Calu3 (cell line): ENCODE measurements around the gene UFL1. TPM values are rescaled to one million over a fixed set of nuclear protein-coding genes. Genes with fewer than 3 reads are reported as not detected.
"Not testable (repeated sequence)": the region's sequence is repeated elsewhere in the genome, so short reads cannot be mapped to it uniquely, and the experiment has no call there.

Experiments
- Bru-seq: library from RNA; stranded (reverse); fragments of 400-500 nt; gene quantifications from one replicate; lab custom pipeline; 2021; lab: Mats Ljungman, UMichigan
- BruChase-seq, 2 experiments: library from RNA; stranded (reverse); fragments of 400-500 nt; gene quantifications; one replicate each; lab custom pipeline; 2021; lab: Mats Ljungman, UMichigan
- BruUV-seq: library from RNA; stranded (reverse); fragments of 400-500 nt; replicated peaks from 2 replicates; lab custom pipeline; 2021; lab: Mats Ljungman, UMichigan
- CTCF ChIA-PET: fragments of 300-600 bp; sonication (Branson Sonifier 250); formaldehyde crosslinking; loops from one replicate; lab custom pipeline; 2022; ENCODE audit warnings: antibody characterized with exemption; lab: Charles Lee
- DNase-seq: peaks from one replicate; pipeline ENCODE4 v3.0.0; 2022
- H3K27ac Mint-ChIP-seq: one replicate; pipeline ENCODE4 v1.8.0; 2022; ENCODE audit warnings: mixed read lengths; ENCODE audit not compliant: unreplicated experiment
- H3K27me3 Mint-ChIP-seq: one replicate; pipeline ENCODE4 v1.8.0; 2022; ENCODE audit warnings: mixed read lengths; ENCODE audit not compliant: unreplicated experiment
- H3K36me3 Mint-ChIP-seq: one replicate; pipeline ENCODE4 v1.8.0; 2022; ENCODE audit warnings: mild to moderate bottlenecking, moderate library complexity, mixed read lengths; ENCODE audit not compliant: insufficient read depth, unreplicated experiment
- H3K4me1 Mint-ChIP-seq: one replicate; pipeline ENCODE4 v1.8.0; 2022; ENCODE audit warnings: mild to moderate bottlenecking, low read depth, mixed read lengths; ENCODE audit not compliant: unreplicated experiment
- H3K4me3 Mint-ChIP-seq: one replicate; pipeline ENCODE4 v1.8.0; 2022; ENCODE audit warnings: mild to moderate bottlenecking, low read depth, moderate library complexity, mixed read lengths; ENCODE audit not compliant: unreplicated experiment
- H3K9me3 Mint-ChIP-seq: one replicate; pipeline ENCODE4 v1.8.0; 2022; ENCODE audit warnings: low read depth, mixed read lengths; ENCODE audit not compliant: unreplicated experiment
- CTCF ChIP-seq: fragments of 200-600 bp; IDR thresholded peaks from one replicate; pipeline ENCODE4 v1.8.0; 2022; ENCODE audit warnings: antibody characterized with exemption; ENCODE audit not compliant: unreplicated experiment
- intact Hi-C: fragments of 100-400 bp; cut with micrococcal nuclease; formaldehyde crosslinking; loops from one replicate; pipeline ENCODE4 v1.10.0; 2022; ENCODE audit not compliant: unreplicated experiment
- long read RNA-seq: library from polyadenylated mRNA; stranded (forward); transcript quantifications from one replicate; pipeline ENCODE4 v2.0.0, GENCODE V29; 2022
- total RNA-seq: library from RNA; stranded (reverse); gene quantifications from 2 replicates; pipeline ENCODE4 v1.2.3, GENCODE V29; 2022

The UFL1 gene
- total RNA-seq, result 16.5 and 19.3 TPM in 2 replicates
- Bru-seq, nascent RNA, result percentile 81 among the genes with signal in this experiment
- percentile 74 among the genes with signal in this experiment for BruChase-seq, experiment 1, labeled RNA remaining after a 6-hour chase
- percentile 76 among the genes with signal in this experiment for BruChase-seq, experiment 2, labeled RNA remaining after a 2-hour chase
- long read RNA-seq, full-length matches to known transcripts, result 17 of 28 reads
- long read RNA-seq, partial matches to known transcripts, result 6 of 28 reads
- long read RNA-seq, other reads (novel, unspliced or antisense), result 5 of 28 reads

GRCh38 chr6:96521644-96522464 is at the start of gene UFL1:
UFL1 (plus strand) TSS chr6:96521806; CDS start chr6:96521874, 68 bp downstream.
- peak; percentile 93 for DNase-seq
- Mint-ChIP-seq H3K4me1 (no peaks in the 10 kb centered on the region), H3K9me3 (no peaks in the 10 kb centered on the region), H3K36me3 (peaks cover 45% of the 10 kb centered on the region), H3K27ac (peak within 1 kb of the TSS; percentile 99), H3K4me3 (peak within 1 kb of the TSS; percentile 98), H3K27me3 (no peaks in the 10 kb centered on the region)
- intact Hi-C loops, result loop anchor here (5.0 to 10.0 kb wide), 2 partner anchors 127 to 360 kb away; no protein-coding TSS in a partner anchor
- BruUV-seq, result no TSS peak
- CTCF ChIA-PET, result interaction anchor here (1.0 kb wide), 1 partner anchor 127 kb away, joined by 3 read pairs; no protein-coding TSS in a partner anchor
- TF ChIP-seq CTCF, result no peak

GRCh38 chr6:96472291-96472690 is 49.3 kb upstream of the UFL1 start:
- BruUV-seq, H3K27me3 Mint-ChIP-seq, CTCF ChIA-PET, H3K36me3 Mint-ChIP-seq, H3K4me3 Mint-ChIP-seq, H3K4me1 Mint-ChIP-seq, intact Hi-C loops, DNase-seq, H3K27ac Mint-ChIP-seq: not testable (repeated sequence)
- H3K9me3 Mint-ChIP-seq, result peaks cover 10% of the 10 kb centered on the region

- peaks cover 19% of the 10 kb centered on the region for H3K9me3 Mint-ChIP-seq
- no peak for TF ChIP-seq CTCF
- no peaks in the 10 kb centered on the region for H3K4me1 Mint-ChIP-seq
- no peaks in the 10 kb centered on the region for H3K36me3 Mint-ChIP-seq
- DNase-seq, result no peak
- H3K27me3 Mint-ChIP-seq, result no peaks in the 10 kb centered on the region
- intact Hi-C loops, result no loop called here
- BruUV-seq, result no TSS peak
- H3K27ac Mint-ChIP-seq, result no peak overlapping the region
- H3K4me3 Mint-ChIP-seq, result no peak overlapping the region
- CTCF ChIA-PET, result no interaction called here
Observed at GRCh38 chr6:96478695-96479094, 42.9 kb upstream of the UFL1 start.

GRCh38 chr6:96491926-96492325 is 29.7 kb upstream of the UFL1 start:
- no peak overlapping the region for H3K27ac Mint-ChIP-seq
- peaks cover 19% of the 10 kb centered on the region for H3K9me3 Mint-ChIP-seq
- intact Hi-C loops, result no loop called here
- BruUV-seq, result no TSS peak
- CTCF ChIA-PET, result no interaction called here
- no peaks in the 10 kb centered on the region for H3K4me1 Mint-ChIP-seq
- H3K27me3 Mint-ChIP-seq, result no peaks in the 10 kb centered on the region
- H3K36me3 Mint-ChIP-seq, result no peaks in the 10 kb centered on the region
- no peak for DNase-seq
- TF ChIP-seq CTCF, result no peak
- no peak overlapping the region for H3K4me3 Mint-ChIP-seq
